H1 (cell line): ENCODE measurements around the gene TTLL7. TPM values are rescaled to one million over a fixed set of nuclear protein-coding genes. Genes with fewer than 3 reads are reported as not detected.

Source experiments
- CTCF ChIA-PET: fragments of 300-600 bp; sonication (Branson Sonifier 250); formaldehyde crosslinking; loops from one replicate; lab custom pipeline; 2021; ENCODE audit not compliant: partially characterized antibody; lab: Charles Lee
- POLR2A ChIA-PET: fragments of 300-600 bp; sonication (Branson Sonifier 250); formaldehyde crosslinking; loops from one replicate; lab custom pipeline; 2021; ENCODE audit warnings: inconsistent platforms; ENCODE audit not compliant: partially characterized antibody; lab: Charles Lee
- DNase-seq, 2 experiments: peaks; one replicate each; pipeline versions ENCODE4 v3.0.0 to v3.0.0-alpha.2; 2010 to 2022; ENCODE audit warnings: low spot score in 2 of 2, low read depth in 1 of 2, mixed read lengths in 1 of 2
- FAIRE-seq: peaks from 2 replicates; lab custom pipeline; 2011; peaks lifted over from hg19 to GRCh38; lab: Jason Lieb, UNC
- H2AFZ ChIP-seq: 2 replicates; pipeline ENCODE4 v1.8.1; 2012; ENCODE audit warnings: low read length, inconsistent platforms
- H2AK5ac ChIP-seq: 2 replicates; pipeline ENCODE4 v1.6.1; 2013; ENCODE audit warnings: low read depth, low read length
- H2BK120ac ChIP-seq: replicated peaks from 2 replicates; pipeline ENCODE3; 2013; ENCODE audit warnings: low read depth, low read length, inconsistent platforms
- H2BK12ac ChIP-seq: 2 replicates; pipeline ENCODE4 v1.6.1; 2013; ENCODE audit warnings: low read depth, low read length
- H2BK15ac ChIP-seq: 2 replicates; pipeline ENCODE4 v1.6.1; 2013; ENCODE audit warnings: low read length
- H2BK20ac ChIP-seq: 2 replicates; pipeline ENCODE4 v1.6.1; 2013; ENCODE audit warnings: low read length
- H2BK5ac ChIP-seq: 2 replicates; pipeline ENCODE4 v1.6.1; 2013; ENCODE audit warnings: low read depth, low read length
- H3K14ac ChIP-seq: 2 replicates; pipeline ENCODE4 v1.6.1; 2013; ENCODE audit warnings: inconsistent platforms; ENCODE audit not compliant: insufficient read length
- H3K18ac ChIP-seq: 2 replicates; pipeline ENCODE4 v1.6.1; 2013; ENCODE audit warnings: low read length; ENCODE audit errors: extremely low read depth
- H3K23ac ChIP-seq: 2 replicates; pipeline ENCODE4 v1.6.1; 2013; ENCODE audit warnings: inconsistent platforms; ENCODE audit not compliant: insufficient read length
- H3K23me2 ChIP-seq: 2 replicates; pipeline ENCODE4 v1.6.1; 2013; ENCODE audit warnings: low read depth, low read length
- H3K27ac ChIP-seq: 2 replicates; pipeline ENCODE4 v1.6.1; 2011; ENCODE audit warnings: low read depth, low read length, inconsistent platforms
- H3K27me3 ChIP-seq, 4 experiments: replicated peaks in 1 of 4; 1 replicate in 1 of 4; 2 replicates in 3 of 4; pipeline versions ENCODE4 v1.6.1 to v1.8.1; 2011 to 2013; ENCODE audit warnings: low read length in 3 of 4, mild to moderate bottlenecking in 3 of 4, inconsistent platforms in 2 of 4, mixed read lengths in 2 of 4, moderate library complexity in 1 of 4; ENCODE audit not compliant: control insufficient read depth in 3 of 4, insufficient read depth in 3 of 4; ENCODE audit errors: extremely low read depth in 1 of 4
- H3K36me3 ChIP-seq, 4 experiments: 2 replicates each; pipeline versions ENCODE4 v1.6.1 to v1.8.1; 2011 to 2013; ENCODE audit warnings: mild to moderate bottlenecking in 4 of 4, low read length in 3 of 4, moderate library complexity in 2 of 4, control low read depth in 1 of 4, inconsistent platforms in 1 of 4; ENCODE audit not compliant: insufficient read depth in 4 of 4, control insufficient read depth in 2 of 4
- H3K4ac ChIP-seq: replicated peaks from 2 replicates; pipeline ENCODE3; 2013; ENCODE audit warnings: low read length, low read depth, mixed read lengths, inconsistent platforms; ENCODE audit not compliant: insufficient read length
- H3K4me1 ChIP-seq, 4 experiments: replicated peaks in 1 of 4; 1 replicate in 1 of 4; 2 replicates in 3 of 4; pipeline versions ENCODE4 v1.6.1 to v1.8.1; 2011 to 2013; ENCODE audit warnings: low read length in 3 of 4, inconsistent platforms in 2 of 4, mixed read lengths in 1 of 4; ENCODE audit not compliant: insufficient read depth in 4 of 4, control insufficient read depth in 3 of 4
- H3K4me2 ChIP-seq, 2 experiments: 2 replicates each; pipeline versions ENCODE4 v1.6.1 to v1.8.1; 2011 to 2013; ENCODE audit warnings: low read depth in 2 of 2, low read length in 2 of 2, control low read depth in 1 of 2, inconsistent platforms in 1 of 2, mild to moderate bottlenecking in 1 of 2; ENCODE audit not compliant: insufficient read depth in 1 of 2
- H3K4me3 ChIP-seq, 4 experiments: fragments of 200-600, 300-600 bp in 1 of 4; sonication (generic), shearing (Covaris generic), sonication (Bioruptor Twin) in 1 of 4; 2 replicates each; pipeline versions ENCODE4 v1.5.1 to v1.8.1; 2011 to 2016; ENCODE audit warnings: low read length in 4 of 4, low read depth in 3 of 4, control low read depth in 2 of 4, inconsistent platforms in 2 of 4, mild to moderate bottlenecking in 2 of 4, mixed read lengths in 1 of 4, moderate library complexity in 1 of 4; ENCODE audit not compliant: insufficient read depth in 2 of 4; ENCODE audit errors: extremely low read depth in 1 of 4
- H3K56ac ChIP-seq: replicated peaks from 2 replicates; pipeline ENCODE3; 2013; ENCODE audit warnings: low read depth, mild to moderate bottlenecking, mixed read lengths, low read length, inconsistent platforms; ENCODE audit not compliant: insufficient read length
- H3K79me1 ChIP-seq: 2 replicates; pipeline ENCODE4 v1.6.1; 2013; ENCODE audit warnings: low read depth, low read length, control low read depth
- H3K79me2 ChIP-seq, 2 experiments: 2 replicates each; pipeline versions ENCODE4 v1.6.1 to v1.8.1; 2012 to 2013; ENCODE audit warnings: low read length in 2 of 2, mild to moderate bottlenecking in 2 of 2, inconsistent platforms in 1 of 2; ENCODE audit not compliant: insufficient read depth in 2 of 2, control insufficient read depth in 1 of 2
- H3K9ac ChIP-seq, 4 experiments: replicated peaks in 1 of 4; 1 replicate in 1 of 4; 2 replicates in 3 of 4; pipeline versions ENCODE4 v1.6.1 to v1.8.1; 2011 to 2013; ENCODE audit warnings: low read depth in 3 of 4, low read length in 3 of 4, control low read depth in 2 of 4, mild to moderate bottlenecking in 2 of 4, moderate library complexity in 2 of 4, inconsistent platforms in 1 of 4; ENCODE audit errors: extremely low read depth in 1 of 4
- H3K9me3 ChIP-seq, 2 experiments: 2 replicates each; pipeline versions ENCODE4 v1.6.1 to v1.8.1; 2012 to 2013; ENCODE audit warnings: mild to moderate bottlenecking in 2 of 2, moderate library complexity in 2 of 2, control low read depth in 1 of 2, inconsistent platforms in 1 of 2, low read depth in 1 of 2, low read length in 1 of 2, mixed read lengths in 1 of 2; ENCODE audit not compliant: insufficient read depth in 2 of 2
- H4K20me1 ChIP-seq, 2 experiments: replicated peaks in 1 of 2; 2 replicates each; pipeline versions ENCODE3 to v1.8.1; 2011 to 2013; ENCODE audit warnings: inconsistent platforms in 2 of 2, low read length in 2 of 2, mild to moderate bottlenecking in 1 of 2; ENCODE audit not compliant: insufficient read depth in 2 of 2, control insufficient read depth in 1 of 2
- H4K5ac ChIP-seq: 2 replicates; pipeline ENCODE4 v1.6.1; 2013; ENCODE audit warnings: low read length, low read depth, mixed read lengths, inconsistent platforms; ENCODE audit not compliant: insufficient read length
- H4K8ac ChIP-seq: 2 replicates; pipeline ENCODE4 v1.8.0; 2013; ENCODE audit warnings: mild to moderate bottlenecking, moderate library complexity, low read length, inconsistent platforms; ENCODE audit not compliant: insufficient read depth; ENCODE audit errors: extremely low read depth
- H4K91ac ChIP-seq: replicated peaks from 2 replicates; pipeline ENCODE3; 2013; ENCODE audit warnings: low read length, mixed read lengths, inconsistent platforms; ENCODE audit not compliant: insufficient read length
- CBX5 ChIP-seq: fragments of 300-800, 300-1000 bp; sonication (generic); IDR thresholded peaks from 2 replicates; pipeline ENCODE4 v1.7.1; 2016; ENCODE audit warnings: antibody characterized with exemption, low read length, low read depth
- CHD1 ChIP-seq: IDR thresholded peaks from 2 replicates; pipeline ENCODE4 v1.6.1; 2012; ENCODE audit warnings: low read depth, low read length, improper control_type of control experiment
- EGR1 ChIP-seq: IDR thresholded peaks from 2 replicates; pipeline ENCODE4 v1.6.1; 2011; ENCODE audit warnings: low read depth, low read length, borderline replicate concordance
- EP300 ChIP-seq, 2 experiments: IDR thresholded peaks; 1 replicate in 1 of 2; 2 replicates in 1 of 2; pipeline ENCODE4 v1.6.1; 2011 to 2012; ENCODE audit warnings: low read depth in 2 of 2, low read length in 2 of 2, mild to moderate bottlenecking in 2 of 2, borderline replicate concordance in 1 of 2, inconsistent platforms in 1 of 2, moderate library complexity in 1 of 2
- GTF2F1 ChIP-seq: IDR thresholded peaks from 2 replicates; pipeline ENCODE4 v1.6.1; 2012; ENCODE audit warnings: low read depth, low read length, improper control_type of control experiment, borderline replicate concordance
- HDAC6 ChIP-seq: IDR thresholded peaks from one replicate; pipeline ENCODE4 v1.7.1; 2012; ENCODE audit warnings: low read depth, mild to moderate bottlenecking, inconsistent platforms, low read length, moderate library complexity
- NRF1 ChIP-seq: IDR thresholded peaks from 2 replicates; pipeline ENCODE4 v1.6.1; 2011; ENCODE audit warnings: mild to moderate bottlenecking, low read depth, low read length, improper control_type of control experiment
- POLR2A ChIP-seq, 2 experiments: IDR thresholded peaks; 1 replicate in 1 of 2; 2 replicates in 1 of 2; pipeline ENCODE4 v1.6.1; 2011; ENCODE audit warnings: low read depth in 2 of 2, low read length in 2 of 2, mild to moderate bottlenecking in 2 of 2; ENCODE audit errors: control extremely low read depth in 1 of 2
- SP1 ChIP-seq: IDR thresholded peaks from 2 replicates; pipeline ENCODE4 v1.6.1; 2011; ENCODE audit warnings: low read depth, low read length
- SRF ChIP-seq: IDR thresholded peaks from 2 replicates; pipeline ENCODE4 v1.6.1; 2011; ENCODE audit warnings: mild to moderate bottlenecking, low read depth, low read length, moderate library complexity
- TBP ChIP-seq: IDR thresholded peaks from 2 replicates; pipeline ENCODE4 v1.6.1; 2011; ENCODE audit warnings: low read depth, low read length, improper control_type of control experiment
- TEAD4 ChIP-seq: IDR thresholded peaks from 2 replicates; pipeline ENCODE4 v1.6.1; 2012; ENCODE audit warnings: low read depth, low read length, inconsistent platforms, mixed read lengths
- USF2 ChIP-seq: IDR thresholded peaks from 2 replicates; pipeline ENCODE4 v1.6.1; 2011; ENCODE audit warnings: low read length, improper control_type of control experiment
- WGBS, 2 experiments: shearing (Covaris generic) in 1 of 2; methylation state at CpG; one replicate each; pipeline versions ENCODE4 v1.1.6 to v1.1.7; 2013 to 2015; ENCODE audit warnings: low lambda C conversion rate in 2 of 2, mixed read lengths in 2 of 2, inconsistent platforms in 1 of 2, low coverage in 1 of 2, missing lambda C conversion rate in 1 of 2; ENCODE audit not compliant: insufficient replicate concordance in 2 of 2, insufficient coverage in 1 of 2, insufficient read length in 1 of 2; ENCODE audit errors: extremely low coverage in 1 of 2, missing lambda C conversion rate in 1 of 2; 5-methylcytosine and 5-hydroxymethylcytosine counted together
- polyA plus RNA-seq, 7 experiments: library from polyadenylated mRNA; depleted of rRNA in 3 of 7; stranded (reverse) in 5 of 7; unstranded in 2 of 7; fragments of >200 nt in 5 of 7; fragments of 200-250 nt in 2 of 7; gene quantifications; 1 replicate in 5 of 7; 2 replicates in 1 of 7; 4 replicates in 1 of 7; pipeline versions ENCODE4 v1.2.1 to v1.2.3, GENCODE V29; 2011 to 2013; ENCODE audit warnings: missing spikeins in 2 of 7, mixed read lengths in 2 of 7
- total RNA-seq: library from RNA; stranded (reverse); fragmentation: NEBNext Ultra II Directional; extraction: Animal tissue kit (Norgen Biotek cat#: 25700); gene quantifications from 2 replicates; pipeline ENCODE4 v1.2.1, GENCODE V29; 2021

The TTLL7 gene
- total and polyA plus RNA-seq, 2 of the 8 experiments (the other 6 are each of a cell fraction or from before 2014, with no cell fraction given), result 1.9 to 7.9 TPM

- no peak overlapping the region for H3K4me3 ChIP-seq
- H4K91ac ChIP-seq, result no peak overlapping the region
- H2BK20ac ChIP-seq, result no peak overlapping the region
- TF ChIP-seq POLR2A (IDR thresholded peaks at IDR 0.05; ENCODE audit: control extremely low read depth in 1 of 2, low read depth in 2 of 2, low read length in 2 of 2) (no peak), SP1 (no peak), USF2 (no peak), NRF1 (no peak), CBX5 (no peak), SRF (no peak), TBP (no peak), GTF2F1 (no peak), TEAD4 (peak; percentile 4; the same call in 1 of the 2 replicates), EP300 (IDR thresholded peaks at IDR 0.05; ENCODE audit: borderline replicate concordance in 1 of 2, low read depth in 2 of 2, low read length in 2 of 2) (no peak), HDAC6 (no peak), CHD1 (no peak), EGR1 (0 out of 2 replicates have a peak, but pooled peaks have one; percentile 24)
- no peak overlapping the region for H2AFZ ChIP-seq
- H4K5ac ChIP-seq, result no peak overlapping the region
- H2BK15ac ChIP-seq, result no peak overlapping the region
- no peak overlapping the region for H3K14ac ChIP-seq
- no peak overlapping the region for H3K4ac ChIP-seq
- no peaks in the 10 kb centered on the region for H3K36me3 ChIP-seq
- CTCF ChIA-PET, result no interaction called here
- peak; percentile 65 for FAIRE-seq
- H3K27me3 ChIP-seq, result no peaks in the 10 kb centered on the region
- H3K23ac ChIP-seq, result no peak overlapping the region
- H3K79me2 ChIP-seq, result no peaks in the 10 kb centered on the region
- no peak overlapping the region for H3K18ac ChIP-seq
- H4K8ac ChIP-seq, result no peak overlapping the region
- no peak overlapping the region for H3K9ac ChIP-seq
- H2BK120ac ChIP-seq, result no peak overlapping the region
- H2BK5ac ChIP-seq, result no peak overlapping the region
- H2BK12ac ChIP-seq, result no peak overlapping the region
- POLR2A ChIA-PET, result interaction anchor here (1.3 kb wide), 1 partner anchor 105 kb away, joined by 4 read pairs; no protein-coding TSS in a partner anchor
- WGBS, 2 experiments, result 44% methylated on average over 1 of the region's 1 CpG; no CpG with 5 or more reads in 1 of the 2 experiments
- no peak overlapping the region for H3K27ac ChIP-seq
- no peaks in the 10 kb centered on the region for H4K20me1 ChIP-seq
- H3K9me3 ChIP-seq, result no peaks in the 10 kb centered on the region
- H3K79me1 ChIP-seq, result no peaks in the 10 kb centered on the region
- DNase-seq, result peak in 1 of 2 experiments; percentile 5
- no peak overlapping the region for H3K56ac ChIP-seq
- no peaks in the 10 kb centered on the region for H3K23me2 ChIP-seq
- H3K4me1 ChIP-seq, result peaks cover 0 to 4% (median under 1%) of the 10 kb centered on the region in 4 experiments; a peak in 3 of 7 replicates
- no peak overlapping the region for H2AK5ac ChIP-seq
- H3K4me2 ChIP-seq, result no peak overlapping the region
Observed at GRCh38 chr1:83970802-83971201, 28.1 kb downstream of the TTLL7 start.
